Neural cell (in vitro differentiated cells): Measurements from ENCODE around the gene ASH1L. TPM values are rescaled to one million over a fixed set of nuclear protein-coding genes. Genes with fewer than 3 reads are reported as not detected.

Source experiments
- H2AFZ ChIP-seq: fragments of 200-600, 300-800 bp; sonication (generic), shearing (Covaris generic); 2 replicates; pipeline ENCODE4 v1.6.0; 2014; ENCODE audit warnings: low read depth, mild to moderate bottlenecking, antibody characterized with exemption, low read length, moderate library complexity
- H3F3A ChIP-seq: fragments of 200-600 bp; shearing (Covaris generic); 2 replicates; pipeline ENCODE4 v1.6.1; 2016; ENCODE audit warnings: mild to moderate bottlenecking, moderate library complexity, mixed read lengths, antibody characterized with exemption, low read length; ENCODE audit not compliant: insufficient read depth, poor library complexity, severe bottlenecking
- H3K27ac ChIP-seq: fragments of 200-600, 300-800 bp; sonication (generic), shearing (Covaris generic); 2 replicates; pipeline ENCODE4 v1.5.1; 2014; ENCODE audit warnings: mild to moderate bottlenecking, low read length, moderate library complexity
- H3K27me3 ChIP-seq: fragments of 300-800, 200-600 bp; sonication (generic), shearing (Covaris generic); 2 replicates; pipeline ENCODE4 v1.6.0; 2014; ENCODE audit warnings: mild to moderate bottlenecking, low read depth, low read length, moderate library complexity; ENCODE audit not compliant: insufficient read depth
- H3K36me3 ChIP-seq: fragments of 300-800, 200-600 bp; sonication (generic), shearing (Covaris generic); 2 replicates; pipeline ENCODE4 v1.5.1; 2014; ENCODE audit warnings: mild to moderate bottlenecking, antibody characterized with exemption, low read length, moderate library complexity; ENCODE audit not compliant: insufficient read depth
- H3K4me2 ChIP-seq: fragments of 300-800, 200-600 bp; sonication (generic), shearing (Covaris generic); 2 replicates; pipeline ENCODE4 v1.6.0; 2014; ENCODE audit warnings: mild to moderate bottlenecking, low read length
- H3K4me3 ChIP-seq: fragments of 300-800, 200-600 bp; sonication (generic), shearing (Covaris generic); 2 replicates; pipeline ENCODE4 v1.5.1; 2014; ENCODE audit warnings: mild to moderate bottlenecking, low read length, moderate library complexity
- H3K79me2 ChIP-seq: fragments of 200-600 bp; shearing (Covaris generic); replicated peaks from 2 replicates; pipeline ENCODE4 v1.6.0; 2014; ENCODE audit warnings: mild to moderate bottlenecking, low read length, moderate library complexity; ENCODE audit not compliant: insufficient read depth
- H3K9ac ChIP-seq: fragments of 300-800, 200-600 bp; sonication (generic), shearing (Covaris generic); 2 replicates; pipeline ENCODE4 v1.6.1; 2016; ENCODE audit warnings: mild to moderate bottlenecking, low read length, mixed read lengths
- H3K9me2 ChIP-seq: fragments of 200-600 bp; shearing (Covaris generic); 2 replicates; pipeline ENCODE4 v1.6.1; 2016; ENCODE audit warnings: mild to moderate bottlenecking, low read length, mixed read lengths; ENCODE audit not compliant: insufficient read depth
- H3K9me3 ChIP-seq: fragments of 200-600, 300-800 bp; sonication (generic), shearing (Covaris generic); 2 replicates; pipeline ENCODE4 v1.6.1; 2016; ENCODE audit warnings: mild to moderate bottlenecking, mixed run types, low read length, moderate library complexity, mixed read lengths
- H4K20me1 ChIP-seq: fragments of 200-600 bp; shearing (Covaris generic); 2 replicates; pipeline ENCODE4 v1.6.1; 2016; ENCODE audit warnings: mild to moderate bottlenecking, mixed run types; ENCODE audit not compliant: insufficient read depth
- CTCF ChIP-seq: fragments of 450-650 bp; IDR thresholded peaks from 2 replicates; pipeline ENCODE4 v1.5.1; 2014; ENCODE audit warnings: antibody characterized with exemption, mild to moderate bottlenecking, moderate library complexity; ENCODE audit not compliant: poor library complexity, severe bottlenecking
- EP300 ChIP-seq: fragments of 450-650 bp; conservative IDR thresholded peaks from 2 replicates; pipeline ENCODE4 v1.6.1; 2014; ENCODE audit warnings: antibody characterized with exemption, mild to moderate bottlenecking, moderate library complexity; ENCODE audit not compliant: poor library complexity, severe bottlenecking
- EZH2 ChIP-seq: fragments of 200-600, 300-800 bp; shearing (Covaris generic), sonication (generic); IDR thresholded peaks from 2 replicates; pipeline ENCODE4 v1.6.1; 2014; ENCODE audit warnings: antibody characterized with exemption, low read length, borderline replicate concordance, mild to moderate bottlenecking; ENCODE audit not compliant: insufficient read depth, poor library complexity, severe bottlenecking
- MXI1 ChIP-seq: fragments of 450-650 bp; conservative IDR thresholded peaks from 2 replicates; pipeline ENCODE4 v1.6.1; 2014; ENCODE audit warnings: antibody characterized with exemption, mild to moderate bottlenecking; ENCODE audit not compliant: poor library complexity, severe bottlenecking
- POLR2AphosphoS5 ChIP-seq: IDR thresholded peaks from 2 replicates; pipeline ENCODE4 v1.6.1; 2012
- RAD21 ChIP-seq: fragments of 450-650 bp; conservative IDR thresholded peaks from 2 replicates; pipeline ENCODE4 v1.6.1; 2014; ENCODE audit warnings: antibody characterized with exemption, mild to moderate bottlenecking, moderate library complexity
- REST ChIP-seq: IDR thresholded peaks from 2 replicates; pipeline ENCODE4 v1.6.1; 2012; ENCODE audit warnings: borderline replicate concordance
- SMC3 ChIP-seq: fragments of 450-650 bp; conservative IDR thresholded peaks from 2 replicates; pipeline ENCODE4 v1.6.1; 2014; ENCODE audit warnings: antibody characterized with exemption, mild to moderate bottlenecking, moderate library complexity; ENCODE audit not compliant: poor library complexity
- TAF1 ChIP-seq: IDR thresholded peaks from 2 replicates; pipeline ENCODE4 v1.6.1; 2012; ENCODE audit warnings: low read depth
- polyA plus RNA-seq: library from polyadenylated mRNA; depleted of rRNA; stranded (reverse); fragments of >200 nt; gene quantifications from 2 replicates; pipeline ENCODE4 v1.2.3, GENCODE V29; 2014

Gene ASH1L
- polyA plus RNA-seq, 1 donor from 2014 or later = 16.2 TPM

- H2AFZ ChIP-seq = no peak overlapping the region
- peaks cover 5% of the 10 kb centered on the region for H3K27me3 ChIP-seq
- TF ChIP-seq POLR2AphosphoS5 (no peak), MXI1 (no peak), CTCF (no peak), REST (no peak)
- no peaks in the 10 kb centered on the region for H3K9me3 ChIP-seq
- H3K9ac ChIP-seq = no peak overlapping the region
- H3K4me2 ChIP-seq = no peak overlapping the region
- H4K20me1 ChIP-seq = no peaks in the 10 kb centered on the region
- H3K27ac ChIP-seq = no peak overlapping the region
- H3K4me3 ChIP-seq = no peak overlapping the region
- H3K79me2 ChIP-seq = no peaks in the 10 kb centered on the region
- H3F3A ChIP-seq = no peaks in the 10 kb centered on the region
- H3K36me3 ChIP-seq = no peaks in the 10 kb centered on the region
- H3K9me2 ChIP-seq = no peaks in the 10 kb centered on the region
These were observed 261.9 kb downstream of the ASH1L start for GRCh38 chr1:155300553-155301329.

- Histone ChIP-seq H3F3A (no peaks in the 10 kb centered on the region), H3K4me3 (no peak overlapping the region), H2AFZ (no peak overlapping the region), H3K79me2 (no peaks in the 10 kb centered on the region), H3K36me3 (no peaks in the 10 kb centered on the region), H3K9me3 (no peaks in the 10 kb centered on the region), H3K27ac (no peak overlapping the region), H3K4me2 (no peak overlapping the region), H3K27me3 (peaks cover 12% of the 10 kb centered on the region), H4K20me1 (no peaks in the 10 kb centered on the region), H3K9ac (no peak overlapping the region), H3K9me2 (no peaks in the 10 kb centered on the region)
- no peak for TF ChIP-seq SMC3
- no peak for TF ChIP-seq POLR2AphosphoS5
- TF ChIP-seq MXI1 = no peak
- no peak for TF ChIP-seq EP300
- no peak for TF ChIP-seq TAF1
- TF ChIP-seq REST = no peak
- TF ChIP-seq RAD21 = no peak
- no peak for TF ChIP-seq CTCF
- no peak for TF ChIP-seq EZH2
These were observed 262.6 kb downstream of the ASH1L start for GRCh38 chr1:155300024-155300423.
